ENCODE data around the gene JMJD6.
A peak's percentile ranks its signal among the peaks of the same experiment; 100 is the strongest.
"Not testable (repeated sequence)": the region's sequence is repeated elsewhere in the genome, so short reads cannot be mapped to it uniquely, and the experiment has no call there.

Gene JMJD6

GRCh38 chr17:76704805-76705204 lies 21.6 kb downstream of the JMJD6 start:
- Mint-ChIP-seq H3K4me1 (no peaks in the 10 kb centered on the region), H3K27me3 (no peaks in the 10 kb centered on the region), H3K27ac (no peak overlapping the region), H3K9me3 (no peaks in the 10 kb centered on the region), H3K36me3 (no peaks in the 10 kb centered on the region), H3K4me3 (no peak overlapping the region)
- DNase-seq (no peak), ATAC-seq (replicated peaks) (no peak)

GRCh38 chr17:76702941-76703637 lies 23.3 kb downstream of the JMJD6 start:
- Mint-ChIP-seq H3K9me3 (no peaks in the 10 kb centered on the region), H3K4me1 (no peaks in the 10 kb centered on the region), H3K4me3 (no peak overlapping the region), H3K27ac (no peak overlapping the region), H3K27me3 (peaks cover 0 to 10% of the 10 kb centered on the region in 2 donors), H3K36me3 (no peaks in the 10 kb centered on the region)
- ATAC-seq (replicated peaks) (no peak), DNase-seq (no peak)

GRCh38 chr17:76702076-76702475 lies 24.3 kb downstream of the JMJD6 start:
- Mint-ChIP-seq H3K9me3 (no peaks in the 10 kb centered on the region), H3K4me1 (peaks cover 8% of the 10 kb centered on the region in 2 donors), H3K4me3 (no peak overlapping the region), H3K27me3 (peaks cover 0 to 18% of the 10 kb centered on the region in 2 donors), H3K36me3 (no peaks in the 10 kb centered on the region), H3K27ac (no peak overlapping the region)
- DNase-seq: no peak
- no peak for ATAC-seq (replicated peaks)

GRCh38 chr17:76701471-76701967 lies 24.9 kb downstream of the JMJD6 start:
- Mint-ChIP-seq H3K9me3 (no peaks in the 10 kb centered on the region), H3K27ac (no peak overlapping the region), H3K4me3 (no peak overlapping the region), H3K36me3 (peaks cover 0 to 2% of the 10 kb centered on the region in 2 donors), H3K27me3 (peaks cover 0 to 22% of the 10 kb centered on the region in 2 donors), H3K4me1 (peaks cover 13 to 14% of the 10 kb centered on the region in 2 donors)
- ATAC-seq (replicated peaks): no peak
- no peak for DNase-seq

- H3K36me3 Mint-ChIP-seq: peaks cover 0 to 2% of the 10 kb centered on the region in 2 donors
- no peaks in the 10 kb centered on the region for H3K9me3 Mint-ChIP-seq
- peaks cover 15 to 17% of the 10 kb centered on the region in 2 donors for H3K4me1 Mint-ChIP-seq
- no peak overlapping the region for H3K4me3 Mint-ChIP-seq
- ATAC-seq (replicated peaks) (no peak), DNase-seq (no peak)
- no peak overlapping the region for H3K27ac Mint-ChIP-seq
- peaks cover 0 to 23% of the 10 kb centered on the region in 2 donors for H3K27me3 Mint-ChIP-seq
Observed at GRCh38 chr17:76700617-76701470, 25.6 kb downstream of the JMJD6 start.

GRCh38 chr17:76700270-76700616 lies 26.2 kb downstream of the JMJD6 start:
- no peak overlapping the region for H3K4me3 Mint-ChIP-seq
- H3K4me1 Mint-ChIP-seq: peaks cover 20 to 23% of the 10 kb centered on the region in 2 donors
- H3K9me3 Mint-ChIP-seq: no peaks in the 10 kb centered on the region
- DNase-seq (no peak), ATAC-seq (replicated peaks) (no peak)
- peaks cover 0 to 29% of the 10 kb centered on the region in 2 donors for H3K27me3 Mint-ChIP-seq
- peaks cover 0 to 6% of the 10 kb centered on the region in 2 donors for H3K36me3 Mint-ChIP-seq
- H3K27ac Mint-ChIP-seq: no peak overlapping the region

- not testable (repeated sequence) for H3K9me3 Mint-ChIP-seq; H3K4me3 Mint-ChIP-seq; ATAC-seq (replicated peaks); H3K36me3 Mint-ChIP-seq; DNase-seq
- Mint-ChIP-seq H3K27me3 (peaks cover 0 to 30% of the 10 kb centered on the region in 2 donors), H3K4me1 (peaks cover 23% of the 10 kb centered on the region in 2 donors), H3K27ac (peak overlapping the region; percentile 5)
Observed at GRCh38 chr17:76698466-76698977, 27.9 kb downstream of the JMJD6 start.

- Mint-ChIP-seq H3K36me3 (peaks cover 0 to 6% of the 10 kb centered on the region in 2 donors), H3K4me1 (peaks cover 23 to 27% of the 10 kb centered on the region in 2 donors), H3K9me3 (no peaks in the 10 kb centered on the region), H3K27me3 (peaks cover 0 to 30% of the 10 kb centered on the region in 2 donors), H3K4me3 (no peak overlapping the region), H3K27ac (peak overlapping the region; percentile 83)
- ATAC-seq (replicated peaks) (no peak), DNase-seq (no peak)
Observed at GRCh38 chr17:76697702-76698465, 28.5 kb downstream of the JMJD6 start.

GRCh38 chr17:76696763-76697701 lies 29.4 kb downstream of the JMJD6 start:
- ATAC-seq (replicated peaks): peak; percentile 92 to 97
- H3K4me1 Mint-ChIP-seq: peaks cover 23 to 28% of the 10 kb centered on the region in 2 donors
- peaks cover 0 to 30% of the 10 kb centered on the region in 2 donors for H3K27me3 Mint-ChIP-seq
- DNase-seq: peak; percentile 63
- H3K36me3 Mint-ChIP-seq: peaks cover 0 to 6% of the 10 kb centered on the region in 2 donors
- peak overlapping the region; percentile 83 for H3K27ac Mint-ChIP-seq
- H3K4me3 Mint-ChIP-seq: peak overlapping the region in 1 of 2 donors; percentile 55
- H3K9me3 Mint-ChIP-seq: no peaks in the 10 kb centered on the region

- H3K4me1 Mint-ChIP-seq: peaks cover 23 to 28% of the 10 kb centered on the region in 2 donors
- H3K9me3 Mint-ChIP-seq: no peaks in the 10 kb centered on the region
- ATAC-seq (replicated peaks) (no peak), DNase-seq (no peak)
- H3K36me3 Mint-ChIP-seq: peaks cover 0 to 10% of the 10 kb centered on the region in 2 donors
- H3K27me3 Mint-ChIP-seq: peaks cover 0 to 30% of the 10 kb centered on the region in 2 donors
- H3K27ac Mint-ChIP-seq: peak overlapping the region; percentile 2
- H3K4me3 Mint-ChIP-seq: no peak overlapping the region
Observed at GRCh38 chr17:76695059-76695831, 31.2 kb downstream of the JMJD6 start.

GRCh38 chr17:76691379-76692191 lies 34.8 kb downstream of the JMJD6 start:
- Mint-ChIP-seq H3K9me3 (no peaks in the 10 kb centered on the region), H3K4me1 (peaks cover 10 to 15% of the 10 kb centered on the region in 2 donors), H3K27ac (no peak overlapping the region), H3K36me3 (peaks cover 0 to 8% of the 10 kb centered on the region in 2 donors), H3K27me3 (peaks cover 7 to 16% of the 10 kb centered on the region in 2 donors), H3K4me3 (no peak overlapping the region)
- ATAC-seq (replicated peaks) (no peak), DNase-seq (no peak)
